Measurements from ENCODE around the gene DDR2. TPM values are rescaled to one million over a fixed set of nuclear protein-coding genes. Genes with fewer than 3 reads are reported as not detected.

The DDR2 gene
- total RNA-seq, 2 experiments from 2014 or later = 0.22 to 0.42 TPM

- POLR2A ChIA-PET = no interaction called here
- Mint-ChIP-seq H3K4me3 (no peak overlapping the region), H3K27ac (no peak overlapping the region), H3K4me1 (ENCODE audit: low read depth) (no peaks in the 10 kb centered on the region), H3K9me3 (no peaks in the 10 kb centered on the region), H3K36me3 (ENCODE audit: low read depth) (no peaks in the 10 kb centered on the region), H3K27me3 (no peaks in the 10 kb centered on the region)
- DNase-seq (no peak), ATAC-seq (ENCODE audit: poor library complexity) (no peak)
- no peaks in the 10 kb centered on the region for H3K4me1 ChIP-seq (ENCODE audit: insufficient read depth, low read length)
- CTCF ChIA-PET = no interaction called here
- no peaks in the 10 kb centered on the region for H3K36me3 ChIP-seq (ENCODE audit: insufficient read depth, low read length)
- no peak overlapping the region for H3K4me3 ChIP-seq (ENCODE audit: low read length)
- H3K27ac ChIP-seq (ENCODE audit: low read depth in 1 of 2, low read length in 2 of 2) = no peak overlapping the region
- no peak for TF ChIP-seq CTCF (IDR thresholded peaks at IDR 0.05)
- intact Hi-C loops (cut with DNase I, micrococcal nuclease) = no loop called here
- no peaks in the 10 kb centered on the region for H3K9me3 ChIP-seq (ENCODE audit: control insufficient read depth in 1 of 2, insufficient read depth in 1 of 2, low read length in 2 of 2)
- H3K27me3 ChIP-seq (ENCODE audit: control insufficient read depth in 1 of 2, insufficient read depth in 2 of 2, low read length in 2 of 2) = no peaks in the 10 kb centered on the region
Measured at GRCh38 chr1:162682013-162682419, 49.8 kb downstream of the DDR2 start.

- Histone ChIP-seq H3K9me3 (ENCODE audit: control insufficient read depth in 1 of 2, insufficient read depth in 1 of 2, low read length in 2 of 2) (no peaks in the 10 kb centered on the region), H3K36me3 (ENCODE audit: insufficient read depth, low read length) (no peaks in the 10 kb centered on the region), H3K27ac (ENCODE audit: low read depth in 1 of 2, low read length in 2 of 2) (no peak overlapping the region), H3K27me3 (ENCODE audit: control insufficient read depth in 1 of 2, insufficient read depth in 2 of 2, low read length in 2 of 2) (no peaks in the 10 kb centered on the region), H3K4me3 (ENCODE audit: low read length) (no peak overlapping the region), H3K4me1 (ENCODE audit: insufficient read depth, low read length) (no peaks in the 10 kb centered on the region)
- H3K36me3 Mint-ChIP-seq (ENCODE audit: low read depth) = no peaks in the 10 kb centered on the region
- no peaks in the 10 kb centered on the region for H3K9me3 Mint-ChIP-seq
- H3K27me3 Mint-ChIP-seq = peaks cover 13% of the 10 kb centered on the region
- no peak for TF ChIP-seq CTCF (IDR thresholded peaks at IDR 0.05)
- H3K4me1 Mint-ChIP-seq (ENCODE audit: low read depth) = no peaks in the 10 kb centered on the region
- intact Hi-C loops (cut with DNase I, micrococcal nuclease) = no loop called here
- ChIA-PET POLR2A (no interaction called here), CTCF (no interaction called here)
- DNase-seq (no peak), ATAC-seq (ENCODE audit: poor library complexity) (no peak)
- no peak overlapping the region for H3K4me3 Mint-ChIP-seq
- no peak overlapping the region for H3K27ac Mint-ChIP-seq
Measured at GRCh38 chr1:162687870-162688269, 55.6 kb downstream of the DDR2 start.

- Mint-ChIP-seq H3K36me3 (ENCODE audit: low read depth) (no peaks in the 10 kb centered on the region), H3K9me3 (no peaks in the 10 kb centered on the region), H3K4me1 (ENCODE audit: low read depth) (no peaks in the 10 kb centered on the region), H3K27me3 (peaks cover 13% of the 10 kb centered on the region), H3K27ac (no peak overlapping the region), H3K4me3 (no peak overlapping the region)
- ATAC-seq (ENCODE audit: poor library complexity) = no peak
- Histone ChIP-seq H3K27ac (ENCODE audit: low read depth in 1 of 2, low read length in 2 of 2) (no peak overlapping the region), H3K9me3 (ENCODE audit: control insufficient read depth in 1 of 2, insufficient read depth in 1 of 2, low read length in 2 of 2) (no peaks in the 10 kb centered on the region), H3K27me3 (ENCODE audit: control insufficient read depth in 1 of 2, insufficient read depth in 2 of 2, low read length in 2 of 2) (no peaks in the 10 kb centered on the region), H3K36me3 (ENCODE audit: insufficient read depth, low read length) (no peaks in the 10 kb centered on the region), H3K4me3 (ENCODE audit: low read length) (no peak overlapping the region), H3K4me1 (ENCODE audit: insufficient read depth, low read length) (no peaks in the 10 kb centered on the region)
- POLR2A ChIA-PET = no interaction called here
- no peak for DNase-seq
- no peak for TF ChIP-seq CTCF (IDR thresholded peaks at IDR 0.05)
- intact Hi-C loops (cut with DNase I, micrococcal nuclease) = no loop called here
- CTCF ChIA-PET = no interaction called here
Measured at GRCh38 chr1:162688521-162688920, 56.3 kb downstream of the DDR2 start.

All from CD4-positive, alpha-beta T cell (primary cell).